Nephron progenitor cell (in vitro differentiated cells): ENCODE results near the gene FUT7.
A peak's percentile ranks its signal among the peaks of the same experiment; 100 is the strongest.

Experiments used
- DNase-seq: peaks from one replicate; pipeline ENCODE4 v3.0.0; 2021
- H3K27ac Mint-ChIP-seq: 2 replicates; pipeline ENCODE4 v1.8.0; 2021; ENCODE audit warnings: mild to moderate bottlenecking, moderate library complexity, mixed read lengths
- H3K27me3 Mint-ChIP-seq: 2 replicates; pipeline ENCODE4 v1.8.0; 2021; ENCODE audit warnings: mild to moderate bottlenecking, low read depth, mixed read lengths; ENCODE audit not compliant: poor library complexity
- H3K36me3 Mint-ChIP-seq: 2 replicates; pipeline ENCODE4 v1.8.0; 2021; ENCODE audit warnings: low read depth, mixed read lengths
- H3K4me1 Mint-ChIP-seq: 2 replicates; pipeline ENCODE4 v1.8.0; 2021; ENCODE audit warnings: mixed read lengths
- H3K4me3 Mint-ChIP-seq: 2 replicates; pipeline ENCODE4 v1.8.0; 2021; ENCODE audit warnings: mild to moderate bottlenecking, moderate library complexity, mixed read lengths
- H3K9me3 Mint-ChIP-seq: 2 replicates; pipeline ENCODE4 v1.8.0; 2021; ENCODE audit warnings: mild to moderate bottlenecking, moderate library complexity, mixed read lengths
- TF ChIP-seq, protein P1 (sequence below): fragments of 200-600 bp; sonication (generic); IDR thresholded peaks from 2 replicates; pipeline ENCODE4 v1.5.0; 2021; ENCODE audit warnings: antibody characterized with exemption

The FUT7 gene

DNA sequence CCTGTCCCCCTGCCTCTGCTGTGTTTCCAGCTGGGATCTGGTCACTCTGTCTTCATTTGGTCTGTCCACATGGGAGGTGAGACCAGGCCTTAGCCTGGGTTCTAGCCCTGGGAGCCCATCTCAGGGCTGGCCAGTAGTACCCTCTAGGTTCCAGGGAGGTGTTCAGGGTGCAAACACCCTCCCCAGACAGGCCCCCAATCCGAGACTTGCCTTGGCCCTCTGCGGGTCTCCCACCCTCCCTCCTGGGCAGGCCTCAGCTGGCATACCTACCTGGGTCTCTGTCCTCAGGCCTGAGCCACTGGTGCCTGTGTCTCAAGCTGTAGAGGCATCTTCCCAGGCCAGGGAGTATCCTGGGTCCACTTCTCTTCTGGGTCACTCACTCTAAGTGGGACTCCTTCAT, 39.4 kb upstream of the FUT7 start:
- H3K27me3 Mint-ChIP-seq, result peaks cover 40% of the 10 kb centered on the region
- peak overlapping the region; percentile 79 for H3K4me3 Mint-ChIP-seq
- TF ChIP-seq, protein P1, sequence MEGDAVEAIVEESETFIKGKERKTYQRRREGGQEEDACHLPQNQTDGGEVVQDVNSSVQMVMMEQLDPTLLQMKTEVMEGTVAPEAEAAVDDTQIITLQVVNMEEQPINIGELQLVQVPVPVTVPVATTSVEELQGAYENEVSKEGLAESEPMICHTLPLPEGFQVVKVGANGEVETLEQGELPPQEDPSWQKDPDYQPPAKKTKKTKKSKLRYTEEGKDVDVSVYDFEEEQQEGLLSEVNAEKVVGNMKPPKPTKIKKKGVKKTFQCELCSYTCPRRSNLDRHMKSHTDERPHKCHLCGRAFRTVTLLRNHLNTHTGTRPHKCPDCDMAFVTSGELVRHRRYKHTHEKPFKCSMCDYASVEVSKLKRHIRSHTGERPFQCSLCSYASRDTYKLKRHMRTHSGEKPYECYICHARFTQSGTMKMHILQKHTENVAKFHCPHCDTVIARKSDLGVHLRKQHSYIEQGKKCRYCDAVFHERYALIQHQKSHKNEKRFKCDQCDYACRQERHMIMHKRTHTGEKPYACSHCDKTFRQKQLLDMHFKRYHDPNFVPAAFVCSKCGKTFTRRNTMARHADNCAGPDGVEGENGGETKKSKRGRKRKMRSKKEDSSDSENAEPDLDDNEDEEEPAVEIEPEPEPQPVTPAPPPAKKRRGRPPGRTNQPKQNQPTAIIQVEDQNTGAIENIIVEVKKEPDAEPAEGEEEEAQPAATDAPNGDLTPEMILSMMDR, result no peak
- peaks cover 19% of the 10 kb centered on the region for H3K4me1 Mint-ChIP-seq
- H3K27ac Mint-ChIP-seq, result no peak overlapping the region
- no peak for DNase-seq
- no peaks in the 10 kb centered on the region for H3K9me3 Mint-ChIP-seq
- no peaks in the 10 kb centered on the region for H3K36me3 Mint-ChIP-seq

DNA sequence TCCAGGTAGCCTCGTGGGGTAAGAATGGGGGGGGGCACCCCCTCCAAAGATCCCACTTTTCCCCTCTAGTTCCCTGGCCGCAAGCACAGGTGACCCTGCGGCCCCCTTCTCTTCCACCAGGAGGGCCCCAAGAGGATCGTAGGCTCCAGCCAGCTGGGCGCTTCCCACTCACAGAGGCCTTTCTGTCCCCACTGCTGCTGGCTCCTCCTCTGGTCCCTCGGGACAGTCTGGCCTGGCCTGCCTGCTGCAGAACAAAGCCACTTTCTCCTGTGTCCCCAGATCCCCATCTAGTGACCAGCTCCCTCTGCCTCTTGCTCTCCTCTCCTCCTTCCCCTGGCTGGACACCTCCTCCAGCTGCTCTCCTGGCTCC, 39.0 kb upstream of the FUT7 start:
- peak; percentile 54 for DNase-seq
- H3K27ac Mint-ChIP-seq, result no peak overlapping the region
- peaks cover 36% of the 10 kb centered on the region for H3K27me3 Mint-ChIP-seq
- no peaks in the 10 kb centered on the region for H3K36me3 Mint-ChIP-seq
- H3K4me1 Mint-ChIP-seq, result peaks cover 19% of the 10 kb centered on the region
- peak overlapping the region; percentile 79 for H3K4me3 Mint-ChIP-seq
- TF ChIP-seq, protein P1, result peak; percentile 19
- no peaks in the 10 kb centered on the region for H3K9me3 Mint-ChIP-seq

DNA sequence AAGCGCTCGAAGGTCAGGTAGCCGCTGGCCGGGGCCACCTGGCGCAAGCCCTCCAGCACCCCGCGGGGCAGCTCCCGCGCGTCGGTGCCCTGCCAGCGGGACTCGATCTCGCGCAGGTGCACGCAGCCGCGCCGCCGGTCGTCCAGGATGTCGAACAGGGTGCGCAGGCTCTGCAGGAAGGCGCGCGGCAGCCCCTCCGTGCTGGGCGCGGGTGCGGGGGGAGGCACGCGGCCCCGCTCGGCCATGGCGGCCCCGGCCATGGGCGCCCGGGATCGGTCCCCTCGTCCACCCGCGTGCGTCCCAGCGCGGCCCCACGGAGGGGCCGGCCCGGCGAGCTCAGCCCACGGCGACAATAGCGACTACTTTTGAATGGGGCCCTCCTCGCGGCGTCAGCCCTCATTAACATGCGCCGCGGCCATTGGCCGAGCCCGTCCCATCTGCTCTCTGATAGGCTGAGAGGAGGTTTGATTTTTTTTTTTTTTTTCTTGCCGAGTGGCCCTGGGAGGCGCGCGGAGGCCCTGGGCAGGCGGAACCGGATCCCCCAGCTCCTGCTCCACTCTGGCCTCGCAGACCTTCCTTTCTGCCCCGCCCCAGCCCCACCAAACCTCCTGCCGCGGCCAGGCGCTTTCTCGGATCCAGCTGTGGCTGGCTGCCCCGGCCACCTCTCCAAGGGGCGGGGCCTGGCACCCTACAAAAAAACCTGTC, 38.5 kb upstream of the FUT7 start, which contains the start of gene SAPCD2:
Gene SAPCD2 (minus strand): TSS at position 357 of the 705 bp plus-strand sequence. CDS start 97 bp downstream, at position 260.
- Mint-ChIP-seq H3K4me3 (peak within 1 kb of the TSS; percentile 79), H3K27me3 (peaks cover 31% of the 10 kb centered on the region), H3K4me1 (peaks cover 19% of the 10 kb centered on the region), H3K9me3 (no peaks in the 10 kb centered on the region), H3K36me3 (no peaks in the 10 kb centered on the region), H3K27ac (no peak within 1 kb of the TSS)
- DNase-seq, result peak; percentile 89
- TF ChIP-seq, protein P1, result no peak

DNA sequence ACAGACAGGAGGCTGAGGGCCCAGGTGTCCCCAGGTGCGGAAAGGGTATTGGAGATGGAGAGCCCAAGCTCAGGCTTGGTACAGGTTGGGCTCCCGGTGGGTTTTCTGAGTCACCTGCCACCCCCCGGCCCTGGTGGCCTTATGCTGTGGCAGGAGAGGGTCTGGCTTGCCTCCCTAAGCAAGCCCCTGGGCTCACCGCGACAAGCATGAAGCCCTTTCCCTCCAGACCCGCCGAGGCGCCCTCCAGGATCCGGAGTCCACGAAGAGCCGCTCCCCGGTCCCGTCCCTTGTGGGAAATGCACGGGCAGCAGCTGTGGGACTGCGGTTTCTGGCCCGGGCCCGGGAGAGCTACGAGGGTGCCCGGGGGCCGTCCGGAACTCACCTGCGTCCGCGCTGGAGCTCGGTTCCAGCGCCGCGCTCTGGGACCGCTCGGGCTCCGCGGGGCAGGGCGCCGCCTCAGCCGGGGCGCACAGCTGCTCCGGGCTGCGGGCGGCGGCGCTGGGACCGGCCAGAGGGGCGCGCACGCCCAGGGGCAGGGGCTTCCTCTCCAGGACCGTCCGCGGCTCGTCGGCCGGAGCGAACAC, 37.7 kb upstream of the FUT7 start:
- peak; percentile 62 for DNase-seq

DNA sequence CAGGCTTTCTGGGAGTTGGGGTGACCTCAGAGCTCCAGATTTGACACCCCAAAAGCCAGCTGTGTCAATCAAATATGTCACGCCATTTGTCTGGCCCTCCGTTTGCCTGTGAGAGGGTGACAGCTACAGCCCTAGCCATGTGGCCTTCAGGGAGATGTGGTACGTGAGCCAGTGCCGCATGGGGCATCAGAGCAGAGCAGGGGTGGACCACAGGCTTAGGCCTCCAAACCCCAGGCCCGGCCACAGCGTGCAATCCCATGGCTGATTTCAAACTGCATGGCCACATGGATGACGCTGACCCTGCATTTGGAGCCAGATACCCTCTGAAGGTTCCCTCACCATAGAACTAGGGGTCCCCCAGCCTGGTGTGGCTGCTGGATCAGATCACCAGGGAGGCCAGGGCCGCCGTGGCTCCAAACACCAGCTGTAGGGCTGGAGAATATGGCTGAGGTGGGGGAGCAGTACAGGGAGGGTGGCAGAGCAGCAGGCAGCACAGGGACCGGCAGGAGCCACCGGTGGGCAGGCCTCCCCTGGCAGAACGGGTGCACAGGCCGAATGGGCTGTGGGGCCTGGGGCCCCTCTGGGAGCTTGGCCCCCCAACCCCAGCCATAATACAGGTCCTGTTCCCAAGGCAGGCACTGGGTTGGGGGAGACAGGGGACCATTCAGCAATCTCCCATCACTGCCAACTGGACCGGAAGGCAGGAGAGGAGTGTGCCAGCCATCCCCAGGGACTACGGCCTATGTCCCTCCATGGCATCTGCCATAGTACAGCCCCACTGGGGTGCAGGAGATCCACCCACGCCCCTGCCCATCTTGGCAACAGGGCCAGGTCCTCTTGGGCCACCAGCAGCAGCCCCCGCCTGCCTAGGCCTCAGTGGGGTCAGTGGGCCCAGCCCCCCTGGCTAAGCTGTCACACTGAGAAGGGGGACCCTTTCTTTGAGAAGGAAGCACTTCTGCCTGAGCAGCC, 36.9 kb upstream of the FUT7 start:
- H3K9me3 Mint-ChIP-seq, result no peaks in the 10 kb centered on the region
- H3K36me3 Mint-ChIP-seq, result no peaks in the 10 kb centered on the region
- peaks cover 16% of the 10 kb centered on the region for H3K27me3 Mint-ChIP-seq
- DNase-seq, result no peak
- H3K4me3 Mint-ChIP-seq, result peak overlapping the region; percentile 68
- TF ChIP-seq, protein P1, result no peak
- no peak overlapping the region for H3K27ac Mint-ChIP-seq
- H3K4me1 Mint-ChIP-seq, result peaks cover 17% of the 10 kb centered on the region

More for the DNA sequence above, 37.7 kb upstream of the FUT7 start:
- no peaks in the 10 kb centered on the region for H3K36me3 Mint-ChIP-seq
- peak overlapping the region; percentile 65 for H3K4me3 Mint-ChIP-seq
- peaks cover 19% of the 10 kb centered on the region for H3K4me1 Mint-ChIP-seq
- no peak overlapping the region for H3K27ac Mint-ChIP-seq
- H3K27me3 Mint-ChIP-seq, result peaks cover 23% of the 10 kb centered on the region
- TF ChIP-seq, protein P1, result no peak
- no peaks in the 10 kb centered on the region for H3K9me3 Mint-ChIP-seq
